WERI-Rb-1 (cell line): ENCODE results near the gene ULK4.

Source experiments
- DNase-seq: peaks from one replicate; pipeline ENCODE4 v3.0.0-alpha.2; 2020
- H3K27ac ChIP-seq: fragments of 250-450 bp; sonication (Bioruptor Pico); 2 replicates; pipeline ENCODE4 v1.5.1; 2020; ENCODE audit warnings: mild to moderate bottlenecking, moderate library complexity
- H3K27me3 ChIP-seq: fragments of 250-450 bp; sonication (Bioruptor Pico); 2 replicates; pipeline ENCODE4 v1.5.1; 2021; ENCODE audit warnings: mild to moderate bottlenecking, low read depth, moderate library complexity; ENCODE audit not compliant: insufficient read depth, severe bottlenecking
- H3K36me3 ChIP-seq: fragments of 250-450 bp; sonication (Bioruptor Pico); 2 replicates; pipeline ENCODE4 v1.5.1; 2020; ENCODE audit warnings: mild to moderate bottlenecking, moderate library complexity
- H3K4me3 ChIP-seq: 2 replicates; pipeline ENCODE4 v1.5.1; 2011; ENCODE audit warnings: low read depth, mild to moderate bottlenecking, control low read depth, low read length
- H3K9me3 ChIP-seq: fragments of 250-450 bp; sonication (Bioruptor Pico); 2 replicates; pipeline ENCODE4 v1.5.1; 2021; ENCODE audit warnings: mild to moderate bottlenecking, moderate library complexity; ENCODE audit not compliant: severe bottlenecking
- CTCF ChIP-seq: IDR thresholded peaks from 2 replicates; pipeline ENCODE4 v1.5.1; 2011; ENCODE audit warnings: low read depth, mild to moderate bottlenecking, control low read depth, inconsistent platforms, low read length

The ULK4 gene

DNA sequence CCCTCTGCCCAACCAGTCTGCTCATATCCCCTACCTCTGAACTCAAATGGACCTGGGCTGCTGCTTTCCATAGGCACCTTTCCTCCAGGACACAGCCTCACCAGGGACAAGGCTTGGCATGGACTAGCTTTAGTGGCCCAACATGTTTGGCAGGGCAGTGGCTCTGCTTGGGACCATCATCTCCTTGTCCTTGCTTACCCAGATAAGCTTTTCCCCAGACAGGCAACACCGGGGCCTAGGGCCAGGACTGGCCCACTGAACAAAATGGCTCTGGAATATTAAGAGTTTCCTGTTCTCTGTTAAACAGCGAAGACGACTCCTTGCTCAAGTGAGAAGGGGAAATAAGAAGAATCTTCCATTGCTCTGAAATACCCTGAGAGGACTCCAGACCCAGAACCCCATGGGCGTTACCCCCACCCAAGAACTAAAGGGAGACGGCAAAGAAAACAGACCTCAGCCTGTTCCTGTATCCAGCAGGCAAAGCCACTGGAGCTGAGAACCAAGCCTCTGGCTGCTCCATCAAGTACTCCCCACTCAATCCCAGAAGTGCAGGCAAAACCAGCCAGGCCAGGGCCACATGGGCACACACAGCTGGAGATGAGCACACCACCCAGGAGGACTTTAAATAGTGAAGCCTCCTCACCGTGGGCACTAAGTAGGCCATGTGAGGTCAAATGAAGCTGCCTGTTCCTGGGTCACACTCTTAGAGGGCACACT lies 717.1 kb downstream of the ULK4 start:
- TF ChIP-seq CTCF, result no peak
- no peaks in the 10 kb centered on the region for H3K27me3 ChIP-seq
- peaks cover 15% of the 10 kb centered on the region for H3K36me3 ChIP-seq
- DNase-seq, result no peak
- H3K4me3 ChIP-seq, result no peak overlapping the region
- H3K9me3 ChIP-seq, result no peaks in the 10 kb centered on the region
- H3K27ac ChIP-seq, result no peak overlapping the region

DNA sequence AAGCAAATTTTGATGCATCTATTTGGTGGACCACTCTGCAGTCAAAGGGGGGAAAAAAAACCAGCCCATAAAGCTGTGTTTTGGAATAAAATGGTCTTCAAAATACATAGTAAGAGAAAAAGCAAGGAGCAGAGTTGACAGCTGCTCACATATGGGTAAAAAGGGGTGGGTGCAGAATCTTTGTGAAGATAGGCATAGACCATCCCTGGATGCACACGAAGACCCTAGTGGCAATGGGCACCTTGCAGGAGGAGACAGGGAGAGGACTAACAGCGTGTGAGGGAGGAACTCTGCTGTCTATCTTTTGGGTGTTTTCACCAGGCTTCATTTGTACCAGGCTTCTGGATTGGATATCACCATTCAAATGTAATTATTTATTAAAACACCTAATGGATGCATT lies 718.7 kb downstream of the ULK4 start:
- H3K27ac ChIP-seq, result no peak overlapping the region
- DNase-seq, result no peak
- no peak for TF ChIP-seq CTCF
- H3K36me3 ChIP-seq, result peaks cover 30% of the 10 kb centered on the region
- H3K27me3 ChIP-seq, result no peaks in the 10 kb centered on the region
- H3K4me3 ChIP-seq, result no peak overlapping the region
- H3K9me3 ChIP-seq, result no peaks in the 10 kb centered on the region

GRCh38 chr3:41241800-41242571 lies 719.9 kb downstream of the ULK4 start:
- Histone ChIP-seq H3K9me3 (no peaks in the 10 kb centered on the region), H3K27ac (no peak overlapping the region), H3K4me3 (no peak overlapping the region), H3K27me3 (no peaks in the 10 kb centered on the region), H3K36me3 (peaks cover 37% of the 10 kb centered on the region)
- TF ChIP-seq CTCF, result no peak
- no peak for DNase-seq

DNA sequence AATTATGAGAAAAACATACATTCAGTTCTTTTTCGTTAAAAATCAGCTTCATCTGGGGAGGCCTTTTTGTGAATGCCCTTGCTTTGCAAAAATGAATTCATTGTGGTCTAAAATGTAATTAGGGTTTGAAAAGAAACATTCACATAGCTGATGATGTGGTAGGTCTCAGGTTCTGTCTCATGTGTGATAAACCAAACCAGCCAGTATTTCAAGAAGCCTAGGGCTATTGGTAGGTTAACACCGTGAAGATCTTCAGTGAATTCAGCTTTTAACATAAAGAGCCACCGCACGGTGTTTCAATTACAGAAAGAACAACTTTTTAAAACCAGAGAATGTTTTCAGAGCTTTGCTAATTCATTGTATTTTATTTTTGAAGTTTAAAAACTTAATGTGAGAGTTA lies 720.7 kb downstream of the ULK4 start:
- Histone ChIP-seq H3K4me3 (no peak overlapping the region), H3K27ac (no peak overlapping the region), H3K9me3 (no peaks in the 10 kb centered on the region), H3K36me3 (peaks cover 45% of the 10 kb centered on the region), H3K27me3 (no peaks in the 10 kb centered on the region)
- TF ChIP-seq CTCF, result no peak
- no peak for DNase-seq

DNA sequence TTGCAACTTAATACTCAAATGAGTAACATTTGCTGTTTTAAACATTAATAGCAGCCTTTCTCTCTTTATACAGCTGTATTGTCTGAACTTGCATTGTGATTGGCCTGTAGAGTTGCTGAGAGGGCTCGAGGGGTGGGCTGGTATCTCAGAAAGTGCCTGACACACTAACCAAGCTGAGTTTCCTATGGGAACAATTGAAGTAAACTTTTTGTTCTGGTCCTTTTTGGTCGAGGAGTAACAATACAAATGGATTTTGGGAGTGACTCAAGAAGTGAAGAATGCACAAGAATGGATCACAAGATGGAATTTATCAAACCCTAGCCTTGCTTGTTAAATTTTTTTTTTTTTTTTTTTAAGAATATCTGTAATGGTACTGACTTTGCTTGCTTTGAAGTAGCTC lies 722.3 kb downstream of the ULK4 start:
- Histone ChIP-seq H3K27me3 (no peaks in the 10 kb centered on the region), H3K27ac (no peak overlapping the region), H3K4me3 (no peak overlapping the region), H3K9me3 (no peaks in the 10 kb centered on the region), H3K36me3 (peaks cover 61% of the 10 kb centered on the region)
- no peak for DNase-seq
- no peak for TF ChIP-seq CTCF
